NCI-H2029 treated with DMSO at 0.1 percent for 48 hours (cell line): ENCODE results near the gene DOK6.

Experiments used
- DNase-seq: peaks from one replicate; lab custom pipeline; 2025; lab: John Stamatoyannopoulos, UW

Gene DOK6

DNA sequence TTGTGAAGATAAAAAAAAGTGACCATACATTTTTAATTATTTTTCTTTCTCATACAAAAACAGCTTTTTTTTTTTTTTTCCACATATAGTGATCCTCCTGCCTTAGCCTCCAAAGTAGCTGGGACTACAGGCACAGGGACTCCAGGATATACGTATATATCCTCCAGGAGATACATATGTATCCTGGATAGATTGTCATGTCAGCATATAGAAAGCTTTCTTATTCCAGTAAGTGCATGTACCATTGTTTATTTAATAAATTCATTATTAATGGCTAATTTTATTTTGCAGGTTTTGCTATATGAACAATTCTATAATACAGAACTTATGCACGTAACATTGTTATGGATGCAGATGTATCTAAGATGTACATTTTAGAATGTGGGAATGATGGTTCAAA is 138.7 kb downstream of the DOK6 start:
- DNase-seq, result no peak

DNA sequence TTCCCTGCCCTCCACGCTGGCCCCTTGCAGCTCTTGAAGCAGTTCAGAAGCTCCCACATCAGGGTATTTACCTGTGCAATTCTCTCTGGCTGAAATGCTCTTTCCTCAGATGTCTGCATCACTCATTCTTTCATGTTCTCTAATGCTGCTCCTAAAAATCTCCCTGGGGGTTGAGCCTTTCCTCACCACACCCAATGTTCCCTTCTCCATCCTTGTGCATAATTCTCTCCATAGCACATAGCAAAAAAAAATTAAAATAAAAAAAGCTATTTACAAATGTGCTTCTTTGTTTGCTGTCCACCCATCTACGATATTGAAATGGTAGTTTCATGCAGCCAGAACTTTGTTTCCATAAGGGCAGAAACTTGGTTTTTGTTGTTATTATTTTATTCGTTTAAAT is 155.5 kb downstream of the DOK6 start:
- no peak for DNase-seq

DNA sequence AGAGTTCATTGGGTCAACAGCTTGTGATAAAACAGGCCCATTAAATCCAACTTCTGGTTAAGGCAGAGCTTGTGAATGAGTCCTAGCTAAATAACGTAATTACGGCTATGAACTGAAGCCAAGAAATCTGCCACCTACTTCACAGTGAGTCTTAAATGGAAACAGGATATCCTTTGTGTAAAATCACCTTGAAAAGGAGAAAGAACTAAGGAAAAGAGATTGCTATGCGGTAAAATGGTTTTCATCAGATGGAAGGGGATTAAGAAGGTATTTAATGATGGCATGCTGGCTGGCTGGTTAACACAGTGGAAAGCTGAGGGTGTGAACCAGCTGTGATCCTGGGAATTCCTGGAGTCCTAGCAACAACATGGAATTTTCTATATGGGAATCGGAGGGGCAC is 156.6 kb downstream of the DOK6 start:
- no peak for DNase-seq

DNA sequence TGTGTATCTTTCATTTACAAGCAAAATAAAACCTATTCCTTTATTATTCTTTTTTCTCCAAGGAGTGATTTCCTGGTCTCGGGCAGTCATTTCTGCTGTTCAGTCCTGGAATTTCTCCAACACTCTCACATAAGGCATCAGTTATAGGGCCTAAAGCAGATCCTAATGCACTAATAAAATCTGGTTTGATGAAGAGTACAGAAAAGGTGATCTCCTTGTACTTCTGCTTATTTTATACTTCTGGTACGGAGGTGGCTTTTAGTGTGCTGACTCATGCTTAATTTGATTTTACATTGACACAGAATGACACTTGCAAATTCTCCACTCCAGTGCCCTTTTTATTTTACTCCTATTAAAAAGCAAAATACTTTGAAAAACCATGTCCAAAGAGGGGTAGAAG is 157.4 kb downstream of the DOK6 start:
- DNase-seq, result no peak

DNA sequence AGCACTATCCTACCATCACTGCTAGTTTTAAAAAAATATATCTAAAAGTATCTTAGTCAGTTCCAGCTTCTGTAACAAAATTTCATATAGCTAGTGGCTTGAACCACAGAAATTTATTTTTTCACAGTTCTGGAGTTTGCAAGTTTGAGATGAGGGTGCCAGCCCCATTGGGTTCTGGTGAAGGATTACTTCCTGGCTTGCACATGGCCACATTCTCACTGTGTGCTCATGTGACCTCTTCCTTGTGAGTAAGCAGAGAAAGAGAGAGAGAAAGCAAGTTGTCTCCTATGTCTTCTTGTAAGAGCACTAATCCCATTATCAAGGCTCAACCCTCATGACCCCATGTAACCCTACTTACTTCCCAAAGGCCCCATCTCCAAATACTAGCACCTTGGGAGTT is 158.9 kb downstream of the DOK6 start:
- no peak for DNase-seq

DNA sequence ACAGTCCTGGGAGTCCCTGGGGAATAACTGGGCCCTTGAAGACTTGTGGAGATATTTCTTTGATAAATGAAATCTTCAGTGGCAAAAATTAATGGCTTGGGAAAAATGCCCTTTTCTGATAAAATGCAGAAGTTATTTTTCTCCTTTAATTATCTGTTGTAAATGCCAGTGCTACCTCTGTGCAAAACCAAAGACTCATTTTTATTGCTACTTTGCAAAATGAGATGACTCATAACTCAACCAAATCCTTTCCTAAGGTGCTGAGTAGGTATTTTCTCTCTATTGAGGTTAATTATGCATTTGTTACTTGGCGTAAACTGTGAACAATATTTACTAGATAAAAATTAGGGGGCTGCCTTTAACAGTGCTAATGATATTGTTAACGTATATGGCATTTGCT is 163.9 kb downstream of the DOK6 start:
- DNase-seq, result no peak

DNA sequence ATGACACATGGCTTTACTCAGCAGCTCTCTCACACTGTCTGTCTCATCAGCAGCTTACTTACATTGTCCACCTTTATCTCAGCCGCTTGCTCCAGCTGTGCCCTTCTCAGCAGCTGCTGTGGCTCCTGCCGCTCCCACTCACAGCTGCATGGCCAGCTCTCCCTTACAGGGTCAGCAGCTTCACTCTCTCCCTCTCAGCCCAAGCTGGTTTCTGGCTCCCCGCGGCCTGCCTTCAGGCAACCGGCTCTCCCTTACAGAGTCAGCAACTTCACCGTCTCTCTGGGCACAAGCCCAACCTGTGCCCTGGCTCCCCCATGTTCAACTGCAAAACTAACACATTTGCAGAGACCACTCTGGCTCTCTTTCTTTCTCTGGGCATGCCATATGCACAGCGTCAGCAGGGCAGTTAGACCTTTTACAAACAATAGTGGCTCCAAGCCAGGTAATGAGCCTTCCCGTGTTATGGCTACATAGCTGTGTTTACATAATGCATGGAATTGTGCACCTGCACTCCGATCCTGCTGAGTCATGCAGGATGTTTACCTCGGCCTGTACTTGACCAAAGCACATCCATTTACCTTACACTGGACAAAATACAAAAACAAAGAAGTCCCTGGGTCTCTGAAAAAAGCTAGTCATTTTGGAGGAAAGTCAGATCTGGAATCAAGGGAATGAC is 167.3 kb downstream of the DOK6 start:
- peak; percentile 3 for DNase-seq

DNA sequence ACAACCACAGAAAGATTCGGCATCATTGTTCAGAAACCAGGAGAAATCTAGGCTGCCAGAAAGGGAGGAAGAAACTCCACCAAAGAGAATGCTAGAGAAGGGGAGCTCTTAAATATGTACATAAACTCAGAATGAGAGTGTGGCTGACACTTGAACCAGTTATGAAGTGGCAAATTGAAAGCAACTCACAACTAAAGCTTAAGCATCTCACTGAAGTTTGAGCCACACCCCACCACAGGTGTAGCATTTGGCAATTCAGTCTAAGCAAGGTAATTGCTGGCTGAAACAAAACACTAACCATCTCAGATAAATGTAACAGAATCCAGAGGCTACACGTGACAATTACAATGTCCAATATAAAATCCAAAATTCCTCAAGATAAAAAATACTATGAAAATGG is 168.4 kb downstream of the DOK6 start:
- DNase-seq, result no peak

DNA sequence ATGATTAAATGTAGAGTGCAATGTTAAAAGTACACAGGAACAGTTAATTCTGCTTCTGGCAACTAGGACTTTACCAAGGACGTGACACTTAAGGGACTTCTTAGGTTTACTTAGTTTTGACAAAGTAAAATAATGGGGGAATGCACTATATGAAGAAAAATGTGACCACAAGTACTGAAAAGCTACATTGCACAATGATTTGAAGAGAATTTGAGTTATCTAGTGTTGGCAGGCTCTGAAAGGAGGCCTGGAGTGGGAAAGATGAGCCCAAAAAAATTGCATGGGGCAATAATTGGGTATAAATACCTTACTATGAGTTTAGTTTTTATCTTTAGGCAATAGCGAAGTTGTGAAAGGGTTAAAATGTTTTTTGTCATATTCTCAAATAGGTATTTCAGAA is 173.7 kb downstream of the DOK6 start:
- no peak for DNase-seq

DNA sequence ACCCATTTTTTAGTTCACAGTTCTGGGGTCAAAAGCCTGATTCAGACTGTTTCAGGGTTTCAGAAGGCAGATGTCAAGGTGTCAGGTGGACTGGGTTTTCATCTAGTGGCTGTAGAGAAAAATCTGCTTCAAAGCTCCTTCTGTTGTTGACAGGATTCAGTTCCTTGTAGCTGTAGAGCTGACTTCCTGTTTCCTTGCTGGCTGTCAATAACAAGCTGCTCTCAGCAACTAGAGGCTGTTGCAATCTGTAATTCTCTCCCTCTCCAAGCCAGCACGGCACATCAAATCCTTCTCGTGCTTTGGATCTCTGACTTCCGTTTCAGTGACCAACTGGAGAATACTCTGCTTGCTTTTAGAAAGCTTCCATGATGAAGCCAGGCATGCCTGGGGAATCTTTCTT is 179.4 kb downstream of the DOK6 start:
- DNase-seq, result peak; percentile 3

DNA sequence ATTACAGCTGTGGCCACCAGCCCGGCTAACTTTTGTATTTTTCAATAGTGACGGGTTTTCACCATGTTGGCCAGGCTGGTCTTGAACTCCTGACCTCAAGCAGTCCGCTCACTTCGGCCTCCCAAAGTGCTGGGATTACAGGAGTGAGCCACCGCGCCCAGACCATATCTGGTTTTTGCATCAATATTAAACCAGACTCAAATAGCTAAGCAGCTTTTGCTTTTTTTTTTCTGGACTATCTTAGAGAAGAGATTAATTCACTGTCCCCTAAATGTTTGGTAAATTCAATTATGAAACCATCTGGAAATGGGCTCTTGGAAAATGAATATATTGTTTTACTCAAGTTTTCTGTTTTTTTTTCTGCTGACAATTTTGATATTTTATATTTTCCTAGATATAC is 183.7 kb downstream of the DOK6 start:
- no peak for DNase-seq

DNA sequence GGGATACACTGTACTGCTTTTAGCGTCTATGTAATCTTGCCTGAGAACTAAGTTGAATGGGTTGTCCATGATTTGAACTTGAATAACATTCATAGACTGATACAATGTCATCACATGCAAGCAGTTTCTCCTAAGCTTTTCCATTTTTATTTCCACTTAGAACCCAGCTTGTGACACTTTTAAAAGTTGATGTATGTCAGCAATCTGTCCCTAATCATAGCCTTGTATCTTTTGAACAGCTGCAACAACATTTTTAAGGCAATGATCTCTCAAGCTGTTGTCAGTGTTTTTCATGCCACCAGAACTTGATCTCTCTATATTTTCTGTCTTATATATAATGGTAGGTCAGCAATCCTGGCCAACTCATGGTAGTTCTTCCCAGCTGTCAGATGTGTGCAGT is 185.0 kb downstream of the DOK6 start:
- no peak for DNase-seq

DNA sequence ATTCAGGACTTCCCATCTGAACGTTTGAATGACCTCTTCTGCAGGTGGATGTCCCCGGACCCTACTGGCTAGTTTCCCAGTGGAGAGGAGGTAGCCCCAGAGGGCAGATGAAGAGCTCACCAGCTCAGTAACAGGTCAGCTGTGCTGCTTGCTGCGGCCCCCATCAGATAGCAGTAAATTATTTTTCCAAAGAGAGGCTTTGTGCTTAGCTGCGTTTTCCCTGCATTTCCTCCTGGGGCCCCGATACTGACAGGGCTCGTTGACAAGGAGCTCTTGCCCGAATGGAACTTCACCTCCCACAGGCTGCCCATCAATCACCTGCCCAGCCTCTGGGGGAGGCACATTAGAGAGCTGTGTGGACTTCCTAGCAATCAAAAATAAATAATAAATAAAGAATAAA is 185.8 kb downstream of the DOK6 start:
- no peak for DNase-seq

DNA sequence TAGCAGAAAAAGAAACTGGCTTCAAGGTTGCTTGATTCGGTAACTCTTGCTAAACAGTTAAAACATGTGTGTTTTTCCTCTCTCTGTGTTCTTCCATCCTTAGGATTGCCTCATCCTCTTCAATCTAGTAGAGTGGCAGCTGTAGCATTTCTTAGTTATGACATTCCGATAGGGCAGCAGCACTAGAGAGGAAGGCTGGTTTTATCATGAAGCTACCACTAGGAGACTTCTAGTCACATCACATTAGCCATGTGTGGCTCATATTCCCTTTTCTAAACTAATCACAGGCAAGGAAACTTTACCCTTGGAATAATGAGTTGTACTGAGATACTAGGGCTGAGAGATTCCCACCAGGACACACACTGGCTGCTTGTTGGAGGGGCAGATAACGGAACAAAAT is 187.6 kb downstream of the DOK6 start:
- DNase-seq, result no peak

DNA sequence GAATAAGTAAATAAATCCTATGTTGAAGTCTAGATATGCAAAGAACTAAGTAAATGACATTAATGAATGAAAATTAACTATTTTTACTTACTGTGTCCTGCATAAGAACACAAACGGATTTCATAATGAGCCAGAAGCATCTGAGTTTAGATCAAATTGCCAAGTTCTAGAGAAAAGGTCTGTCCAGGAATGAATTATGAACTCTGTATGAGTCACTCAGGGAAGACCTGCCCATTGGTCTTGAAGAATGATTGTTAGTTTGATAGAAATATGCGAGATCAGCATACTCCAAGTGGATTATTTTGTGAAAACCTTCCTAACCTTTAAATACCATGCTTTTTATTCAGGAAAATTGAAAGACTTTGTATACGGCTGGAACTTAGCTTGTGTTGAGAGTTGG is 189.5 kb downstream of the DOK6 start:
- DNase-seq, result no peak

DNA sequence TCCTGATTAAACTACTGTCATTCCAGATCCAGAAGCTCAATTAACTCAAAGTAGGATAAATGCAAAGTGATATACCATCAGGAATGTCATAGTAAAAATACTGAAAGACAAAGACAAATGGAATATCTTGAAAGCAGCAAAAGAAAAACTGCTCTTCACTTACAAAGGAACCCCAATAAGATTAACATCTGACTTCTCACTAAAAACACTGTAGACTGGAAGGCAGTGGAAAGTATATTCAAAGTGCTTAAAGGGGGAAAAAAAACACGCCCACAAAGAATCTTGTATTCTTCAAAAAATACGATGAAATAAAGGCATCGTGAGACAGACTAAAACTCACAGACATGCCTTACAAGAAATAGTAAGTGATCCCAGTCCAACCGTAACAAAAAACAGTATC is 195.7 kb downstream of the DOK6 start:
- DNase-seq, result no peak

DNA sequence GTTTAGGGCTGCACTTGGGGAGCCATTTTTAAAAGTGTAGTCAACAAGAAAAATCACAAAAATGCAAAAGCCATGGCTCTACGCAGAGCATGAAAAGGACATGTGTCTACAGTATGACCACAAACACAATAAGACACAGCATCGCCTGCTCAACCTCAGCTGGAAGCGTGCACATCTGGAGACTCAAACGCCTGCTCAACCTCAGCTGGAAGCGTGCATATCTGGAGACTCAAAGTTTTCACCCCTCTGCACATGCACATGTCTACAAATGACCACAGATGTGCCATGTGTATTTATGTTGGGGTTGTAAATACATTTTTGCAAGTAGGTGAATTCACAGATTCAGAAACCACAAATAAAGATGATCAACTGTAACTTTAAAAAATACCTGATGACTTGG is 196.9 kb downstream of the DOK6 start:
- no peak for DNase-seq

DNA sequence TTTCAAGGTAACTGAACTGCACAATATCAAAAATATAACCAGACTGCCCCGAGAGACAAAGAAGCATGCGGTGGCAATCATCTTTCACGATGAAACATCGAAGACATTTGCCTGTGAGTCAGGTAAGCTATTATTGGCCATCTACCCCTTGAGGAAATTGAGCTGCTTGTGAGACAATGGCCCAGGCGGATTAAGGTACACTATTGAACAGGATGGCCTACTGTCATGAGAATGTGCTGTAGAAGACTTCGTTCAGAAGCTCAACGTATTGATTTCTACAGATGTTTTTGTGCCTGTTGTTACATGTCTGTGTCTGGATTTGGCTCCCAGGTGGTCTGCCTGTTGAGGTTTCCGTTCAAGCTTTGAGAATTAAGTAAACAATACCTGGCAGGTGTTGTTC is 198.7 kb downstream of the DOK6 start:
- DNase-seq, result no peak

DNA sequence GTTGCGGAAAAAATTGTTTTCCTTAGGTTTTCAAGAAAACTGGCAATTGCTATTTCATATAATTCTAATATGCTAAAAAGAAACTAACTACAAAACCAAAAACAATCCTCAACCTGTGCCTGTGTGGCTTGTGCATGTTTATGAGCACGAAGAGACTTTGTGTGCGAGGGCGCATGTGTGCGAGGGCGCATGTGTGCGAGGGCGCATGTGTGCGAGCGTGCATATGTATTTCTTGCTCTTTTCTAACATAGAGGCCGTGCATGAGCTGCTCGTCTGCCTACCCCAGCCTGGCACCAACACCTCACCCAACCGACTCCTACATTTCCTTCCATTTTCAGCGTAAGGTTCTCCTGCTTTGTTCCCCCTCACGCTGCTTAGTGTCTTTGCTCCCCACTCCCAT is 211.6 kb downstream of the DOK6 start:
- DNase-seq, result no peak

DNA sequence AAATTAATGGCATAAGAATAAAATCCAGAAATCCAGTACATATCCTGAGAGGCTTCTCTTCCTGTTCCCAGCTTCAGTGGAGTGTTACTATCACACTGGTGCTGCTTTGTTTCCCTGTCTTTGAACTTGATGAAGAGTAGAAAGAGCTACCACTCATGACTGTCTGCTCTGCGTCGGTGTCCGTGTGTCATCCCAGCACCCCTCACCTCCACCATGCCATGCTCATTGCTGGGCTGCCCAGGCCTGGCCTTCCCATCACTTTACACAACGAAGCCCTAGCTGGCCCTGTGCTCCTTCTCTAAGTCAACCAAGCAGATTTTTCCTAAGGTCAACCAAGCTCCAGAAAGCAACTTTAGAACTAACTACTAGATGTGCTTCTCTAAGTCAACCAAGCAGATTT is 215.4 kb downstream of the DOK6 start:
- DNase-seq, result no peak

DNA sequence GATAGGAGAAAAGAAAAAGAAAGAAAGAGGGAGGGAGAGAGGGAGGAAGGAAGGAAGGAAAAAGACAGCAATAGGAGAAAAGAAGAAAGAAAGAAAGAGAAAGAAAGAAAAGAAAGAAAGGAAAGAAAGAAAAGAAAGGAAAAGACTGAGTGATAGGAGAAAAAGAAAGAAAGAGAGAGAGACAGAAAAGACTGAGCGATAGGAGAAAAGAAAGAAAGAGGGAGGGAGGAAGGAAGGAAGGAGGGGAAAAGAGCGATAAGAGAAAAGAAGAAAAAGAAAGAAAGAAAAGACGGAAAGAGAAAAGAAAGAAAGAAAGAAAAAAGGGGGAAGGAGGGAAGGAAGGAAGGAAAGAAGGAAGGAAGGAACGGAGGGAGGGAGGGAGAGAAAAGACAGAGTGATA is 216.7 kb downstream of the DOK6 start:
- no peak for DNase-seq

DNA sequence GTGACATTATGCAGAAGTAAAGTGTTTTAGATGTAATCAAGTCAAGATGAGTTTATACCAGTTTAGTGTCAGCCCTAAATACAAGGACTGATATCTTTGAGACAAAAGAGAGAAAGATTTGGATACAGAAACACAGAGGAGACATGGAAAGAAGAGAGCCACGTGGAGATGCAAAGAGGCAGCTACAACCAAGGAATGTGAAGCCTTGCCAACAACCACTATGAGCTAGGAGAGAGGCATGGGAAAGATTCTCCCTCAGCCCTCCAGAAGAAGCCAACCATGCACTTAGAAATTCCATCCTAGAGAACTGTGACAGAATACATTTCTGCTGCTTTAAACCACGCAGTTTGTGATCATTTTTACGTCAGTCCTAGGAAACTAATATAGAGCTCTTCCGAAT is 217.2 kb downstream of the DOK6 start:
- DNase-seq, result no peak

DNA sequence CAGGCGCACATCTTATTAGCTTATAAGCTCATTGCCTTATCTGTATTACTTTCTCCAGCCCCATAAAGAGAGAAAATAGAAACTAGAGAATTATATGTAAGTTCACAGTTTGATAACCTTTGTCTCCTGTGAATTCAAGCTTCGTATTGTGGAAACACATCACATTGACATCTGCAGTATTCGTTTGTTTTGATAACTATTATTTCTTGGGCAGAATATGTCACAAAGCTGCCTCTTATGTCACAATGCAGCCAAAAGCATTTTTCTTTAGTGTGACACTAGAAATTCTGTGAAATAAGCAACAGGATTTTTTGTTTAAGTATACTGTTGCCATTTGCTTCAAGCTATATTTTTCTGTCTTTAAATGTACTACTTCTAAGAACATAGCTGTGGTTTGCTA is 221.5 kb downstream of the DOK6 start:
- no peak for DNase-seq

DNA sequence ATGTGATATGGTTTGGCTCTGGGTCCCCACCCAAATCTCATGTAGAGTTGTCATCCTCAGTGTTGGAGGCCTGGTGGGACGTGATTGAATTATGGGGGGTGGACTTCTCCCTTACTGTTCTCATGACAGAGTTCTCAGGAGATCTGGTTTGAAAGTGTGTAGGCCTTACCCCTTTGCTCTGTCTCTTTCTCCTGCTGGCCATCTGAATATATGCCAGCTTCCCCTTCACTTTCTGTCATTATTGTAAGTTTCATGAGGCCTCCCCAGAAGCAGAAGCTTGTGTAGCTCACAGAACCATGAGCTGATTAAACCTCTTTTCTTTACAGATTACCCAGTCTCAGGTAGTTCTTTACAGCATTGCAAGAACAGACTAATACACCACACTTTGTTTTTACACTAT is 222.3 kb downstream of the DOK6 start:
- DNase-seq, result no peak

DNA sequence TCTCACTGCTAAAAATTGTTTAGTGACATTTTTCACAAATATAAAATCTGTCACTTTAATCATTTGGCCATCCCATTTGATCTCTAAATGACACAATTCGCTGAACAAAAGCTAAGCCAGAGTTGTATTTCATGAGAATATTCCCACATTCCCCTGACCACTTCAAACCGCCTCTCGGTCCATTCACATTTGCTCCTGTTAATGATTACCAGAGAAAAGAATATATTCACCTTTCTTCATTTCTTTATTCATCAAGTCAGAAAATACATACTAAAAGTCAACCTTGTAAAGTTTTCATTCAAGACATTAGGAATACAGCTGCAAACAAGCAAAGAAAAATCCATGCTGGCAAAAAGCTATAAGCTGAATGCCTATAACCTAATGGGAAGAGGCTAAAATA is 225.5 kb downstream of the DOK6 start:
- no peak for DNase-seq
